ENCODE measurements around the gene FAIM.

FAIM gene

DNA sequence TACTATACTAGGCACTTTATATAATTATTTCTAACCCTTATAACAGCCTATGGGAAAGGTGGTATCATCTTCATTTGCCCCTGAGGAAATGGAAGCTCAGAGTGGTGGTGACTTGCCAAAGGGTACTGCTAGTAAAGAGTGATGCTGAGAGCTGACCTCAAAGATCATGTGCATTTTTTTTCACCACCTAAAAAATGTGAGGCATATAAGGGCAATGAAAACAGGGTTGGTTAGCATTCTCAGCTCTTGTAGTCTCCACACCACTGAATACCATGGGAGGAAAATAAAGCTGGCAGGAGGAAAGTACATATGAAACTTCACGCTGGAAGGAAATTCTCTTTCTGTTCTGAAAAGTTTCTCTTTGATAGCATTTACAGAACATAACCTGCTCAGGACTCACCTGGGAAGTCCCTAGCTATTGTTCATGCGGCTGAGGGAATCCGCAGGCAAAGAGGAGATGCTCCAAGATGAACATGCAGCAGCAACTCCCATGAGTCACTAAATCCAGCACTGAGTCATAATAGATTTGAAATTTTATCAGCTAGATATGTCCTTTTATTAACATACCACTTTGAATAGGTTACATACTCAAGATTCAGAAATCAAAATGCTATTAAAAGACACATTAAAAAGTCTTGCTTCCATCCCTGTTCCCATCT is 17.3 kb downstream of the FAIM start:
- TF ChIP-seq MAX (IDR thresholded peaks at IDR 0.05; ENCODE audit: low read depth, low read length) (no peak), CTCF (IDR thresholded peaks at IDR 0.05; ENCODE audit: low read depth, low read length) (no peak), MYC (IDR thresholded peaks at IDR 0.05; ENCODE audit: low read depth, low read length) (no peak), POLR2A (IDR thresholded peaks at IDR 0.05; ENCODE audit: extremely low read depth, insufficient read length) (no peak)
- H3K4me3 ChIP-seq (ENCODE audit: low read depth, low read length) = no peak overlapping the region
- DNase-seq (ENCODE audit: low read depth) = no peak

DNA sequence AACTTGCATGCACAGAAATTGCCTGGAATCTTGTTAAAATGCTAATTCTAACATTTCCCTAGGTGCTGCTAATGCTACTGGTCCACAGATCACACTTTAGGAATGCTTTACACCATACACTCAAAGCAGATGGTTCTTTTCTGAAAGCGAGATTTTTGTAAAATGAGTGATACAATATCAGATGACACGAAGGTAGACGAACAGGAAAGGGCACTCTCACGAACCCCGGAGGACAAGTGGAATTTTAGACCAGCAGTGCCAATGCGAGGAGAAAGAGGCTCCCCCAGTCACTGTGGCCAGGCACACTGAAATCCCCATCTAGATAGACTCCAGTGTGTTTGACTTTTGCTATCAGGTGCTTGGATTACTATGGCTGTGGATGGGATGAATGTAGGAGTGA is 21.0 kb downstream of the FAIM start:
- TF ChIP-seq CTCF (IDR thresholded peaks at IDR 0.05; ENCODE audit: low read depth, low read length) = no peak
- no peak for TF ChIP-seq POLR2A (IDR thresholded peaks at IDR 0.05; ENCODE audit: extremely low read depth, insufficient read length)
- no peak for TF ChIP-seq MAX (IDR thresholded peaks at IDR 0.05; ENCODE audit: low read depth, low read length)
- TF ChIP-seq MYC (IDR thresholded peaks at IDR 0.05; ENCODE audit: low read depth, low read length) = no peak
- no peak overlapping the region for H3K4me3 ChIP-seq (ENCODE audit: low read depth, low read length)
- no peak for DNase-seq (ENCODE audit: low read depth)

DNA sequence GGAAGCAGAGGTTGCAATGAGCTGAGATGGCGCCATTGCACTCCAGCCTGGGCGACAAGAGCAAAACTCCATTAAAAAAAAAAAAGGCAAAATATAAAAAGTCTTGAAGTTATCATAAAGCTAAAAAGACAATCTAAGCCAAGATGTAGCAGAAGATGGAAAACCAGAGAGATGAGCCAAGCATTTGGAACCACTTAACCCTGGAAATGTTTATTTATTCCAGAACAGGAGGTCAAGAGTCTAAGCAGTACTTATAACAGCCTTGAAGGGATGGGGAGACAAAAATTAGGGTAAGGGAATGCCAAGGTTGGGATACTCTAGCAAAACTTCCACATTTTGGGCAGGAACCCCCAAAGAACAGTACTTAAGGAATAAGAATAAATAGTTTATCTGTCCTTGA is 30.1 kb downstream of the FAIM start:
- H3K4me3 ChIP-seq (ENCODE audit: low read depth, low read length) = no peak overlapping the region
- TF ChIP-seq MAX (IDR thresholded peaks at IDR 0.05; ENCODE audit: low read depth, low read length) = no peak
- no peak for TF ChIP-seq CTCF (IDR thresholded peaks at IDR 0.05; ENCODE audit: low read depth, low read length)
- no peak for TF ChIP-seq MYC (IDR thresholded peaks at IDR 0.05; ENCODE audit: low read depth, low read length)
- no peak for TF ChIP-seq POLR2A (IDR thresholded peaks at IDR 0.05; ENCODE audit: extremely low read depth, insufficient read length)

DNA sequence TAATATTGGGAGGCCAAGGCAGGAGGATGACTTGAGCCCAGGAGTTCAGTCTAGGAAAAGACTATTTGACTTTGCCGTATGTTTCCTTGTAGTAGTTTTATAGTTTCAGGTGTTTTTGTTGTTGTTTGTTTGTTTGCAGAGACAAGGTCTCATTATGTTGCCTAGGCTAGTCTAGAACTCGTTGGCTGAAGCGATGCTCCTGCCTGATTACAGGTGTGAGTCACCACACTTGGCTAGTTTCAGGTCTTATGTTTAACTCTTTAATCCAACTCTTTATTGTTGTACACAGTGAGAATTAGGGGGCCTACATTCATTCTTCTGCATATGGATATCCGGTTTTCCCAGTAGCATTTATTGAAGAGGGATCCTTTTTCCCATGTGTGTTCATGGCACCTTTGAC is 32.0 kb downstream of the FAIM start:
- DNase-seq (ENCODE audit: low read depth) = no peak
- TF ChIP-seq CTCF (IDR thresholded peaks at IDR 0.05; ENCODE audit: low read depth, low read length) (no peak), MAX (IDR thresholded peaks at IDR 0.05; ENCODE audit: low read depth, low read length) (no peak), POLR2A (IDR thresholded peaks at IDR 0.05; ENCODE audit: extremely low read depth, insufficient read length) (no peak), MYC (IDR thresholded peaks at IDR 0.05; ENCODE audit: low read depth, low read length) (no peak)

More for the DNA sequence above, 30.1 kb downstream of the FAIM start:
- DNase-seq (ENCODE audit: low read depth) = no peak

GRCh38 chr3:138642226-138642926 is 33.8 kb downstream of the FAIM start:
- TF ChIP-seq MYC (IDR thresholded peaks at IDR 0.05; ENCODE audit: low read depth, low read length) = no peak
- no peak for TF ChIP-seq CTCF (IDR thresholded peaks at IDR 0.05; ENCODE audit: low read depth, low read length)
- no peak for TF ChIP-seq POLR2A (IDR thresholded peaks at IDR 0.05; ENCODE audit: extremely low read depth, insufficient read length)
- TF ChIP-seq MAX (IDR thresholded peaks at IDR 0.05; ENCODE audit: low read depth, low read length) = no peak
- no peak for DNase-seq (ENCODE audit: low read depth)
- H3K4me3 ChIP-seq (ENCODE audit: low read depth, low read length) = no peak overlapping the region

More for the DNA sequence above, 32.0 kb downstream of the FAIM start:
- H3K4me3 ChIP-seq (ENCODE audit: low read depth, low read length) = no peak overlapping the region
